Head of caudate nucleus (tissue), 42 donors: ENCODE measurements around the gene BDKRB1.
"Not testable (repeated sequence)": the region's sequence is repeated elsewhere in the genome, so short reads cannot be mapped to it uniquely, and the experiment has no call there.

Source experiments
- DNase-seq, 42 donors: peaks; one replicate each; pipeline versions ENCODE4 v3.0.0 to v3.0.0-alpha.2; 2020 to 2021; ENCODE audit warnings: mixed read lengths in 7 of 42
- intact Hi-C: fragments of 100-400 bp; cut with DNase I; formaldehyde crosslinking; loops from one replicate; pipeline ENCODE4 v1.15.0; 2022

Gene BDKRB1

DNA sequence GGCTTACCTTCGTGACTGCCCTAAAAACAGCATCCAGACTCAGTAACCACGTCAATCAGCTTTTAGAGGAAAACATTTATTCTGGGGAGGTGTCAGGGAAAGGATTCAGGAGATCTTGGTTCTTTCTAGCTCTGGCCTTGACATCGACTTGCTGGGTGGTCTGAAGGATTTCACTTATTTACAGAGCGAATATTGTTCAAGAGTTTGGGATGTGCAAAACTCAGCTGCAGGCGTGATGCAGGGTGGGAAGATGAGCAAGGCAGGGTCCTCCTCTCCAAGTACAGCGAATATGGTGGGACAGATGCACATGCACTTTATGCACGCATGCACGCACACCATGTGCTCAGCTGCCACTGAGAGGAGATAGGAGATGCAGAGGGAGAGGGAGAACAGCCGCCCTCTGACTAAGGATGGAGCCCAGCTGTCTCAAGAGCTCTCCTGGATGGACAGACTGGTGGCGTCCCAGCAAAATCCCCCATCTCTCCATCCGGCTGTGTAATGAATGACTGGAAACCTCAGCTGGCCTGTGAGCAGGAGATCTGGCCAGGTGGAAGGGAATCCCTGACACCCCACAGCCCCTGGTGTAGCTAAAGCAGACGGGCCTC is 24.4 kb upstream of the BDKRB1 start:
- no peak for DNase-seq
- intact Hi-C loops: no loop called here

GRCh38 chr14:96232506-96232905 is 23.5 kb upstream of the BDKRB1 start:
- no peak for DNase-seq
- intact Hi-C loops: no loop called here

DNA sequence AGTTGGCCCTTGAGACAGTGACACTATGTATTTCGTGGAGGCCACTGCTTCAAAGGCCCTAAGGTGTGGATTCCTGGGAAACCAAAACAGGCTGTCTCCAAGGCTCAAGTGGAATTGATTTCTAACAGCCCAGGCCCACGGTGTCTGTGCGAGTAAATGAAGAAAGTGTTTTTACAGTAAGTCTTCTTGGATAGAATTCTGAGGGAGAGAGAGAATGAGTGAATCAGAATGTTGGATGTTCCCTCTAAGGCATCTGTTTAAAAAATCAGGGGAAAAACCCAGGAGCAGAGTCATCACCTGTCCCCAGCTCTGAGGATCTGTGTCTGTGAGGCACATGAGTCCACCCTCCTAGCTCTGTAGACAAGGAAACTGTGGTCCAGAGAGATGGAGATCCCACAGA is 22.3 kb upstream of the BDKRB1 start:
- DNase-seq: no peak
- intact Hi-C loops: no loop called here

- intact Hi-C loops: no loop called here
- DNase-seq: no peak
Measured at GRCh38 chr14:96235426-96235825, 20.6 kb upstream of the BDKRB1 start.

DNA sequence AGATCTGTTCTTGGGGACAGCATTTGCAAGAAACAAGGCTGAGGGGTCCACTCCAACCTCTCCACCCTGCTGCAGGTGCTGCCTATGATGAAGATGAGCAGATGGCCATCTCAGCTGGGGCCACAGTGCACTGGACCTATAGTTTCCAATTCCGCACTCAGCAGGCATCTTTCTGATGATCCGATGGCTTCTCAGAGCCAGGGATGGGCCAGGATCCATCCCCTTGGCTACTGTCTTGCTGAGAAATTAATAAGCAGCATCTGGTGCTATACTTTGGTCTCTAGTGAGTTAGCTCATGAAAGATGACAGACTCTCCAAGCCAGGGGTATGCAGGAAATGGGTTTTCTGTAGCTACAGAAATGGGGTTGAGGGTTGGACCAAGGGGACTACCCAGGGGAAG is 18.4 kb upstream of the BDKRB1 start:
- intact Hi-C loops: no loop called here
- DNase-seq: no peak

- intact Hi-C loops: no loop called here
- DNase-seq: no peak
Measured at GRCh38 chr14:96238676-96239265, 17.2 kb upstream of the BDKRB1 start.

DNA sequence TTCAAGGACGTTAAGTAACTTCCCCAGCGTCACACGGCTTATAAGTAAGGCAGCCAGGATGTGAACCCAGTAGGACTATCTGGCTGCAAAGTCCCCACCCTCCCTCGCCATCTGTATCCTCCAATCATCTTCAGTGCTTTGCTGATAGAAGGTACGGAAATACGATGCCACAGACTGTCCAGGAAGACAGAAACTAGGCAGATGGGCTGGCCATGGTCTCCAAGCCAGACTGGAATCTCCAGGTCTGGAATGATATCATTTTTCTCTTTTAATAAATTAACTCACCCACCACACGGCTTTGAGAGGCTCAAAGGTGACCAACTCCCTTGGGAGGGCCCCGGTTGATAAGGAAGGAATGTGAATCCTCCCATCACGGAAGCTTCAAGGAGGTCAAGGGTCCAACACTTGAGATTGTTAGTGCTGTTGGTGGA is 16.3 kb upstream of the BDKRB1 start:
- intact Hi-C loops: no loop called here
- DNase-seq: no peak

DNA sequence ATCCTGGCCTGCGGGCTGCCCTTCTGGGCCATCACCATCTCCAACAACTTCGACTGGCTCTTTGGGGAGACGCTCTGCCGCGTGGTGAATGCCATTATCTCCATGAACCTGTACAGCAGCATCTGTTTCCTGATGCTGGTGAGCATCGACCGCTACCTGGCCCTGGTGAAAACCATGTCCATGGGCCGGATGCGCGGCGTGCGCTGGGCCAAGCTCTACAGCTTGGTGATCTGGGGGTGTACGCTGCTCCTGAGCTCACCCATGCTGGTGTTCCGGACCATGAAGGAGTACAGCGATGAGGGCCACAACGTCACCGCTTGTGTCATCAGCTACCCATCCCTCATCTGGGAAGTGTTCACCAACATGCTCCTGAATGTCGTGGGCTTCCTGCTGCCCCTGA is 15.4 kb upstream of the BDKRB1 start:
- intact Hi-C loops: no loop called here
- no peak for DNase-seq

- intact Hi-C loops: no loop called here
- no peak for DNase-seq
Measured at GRCh38 chr14:96242126-96242525, 13.9 kb upstream of the BDKRB1 start.

DNA sequence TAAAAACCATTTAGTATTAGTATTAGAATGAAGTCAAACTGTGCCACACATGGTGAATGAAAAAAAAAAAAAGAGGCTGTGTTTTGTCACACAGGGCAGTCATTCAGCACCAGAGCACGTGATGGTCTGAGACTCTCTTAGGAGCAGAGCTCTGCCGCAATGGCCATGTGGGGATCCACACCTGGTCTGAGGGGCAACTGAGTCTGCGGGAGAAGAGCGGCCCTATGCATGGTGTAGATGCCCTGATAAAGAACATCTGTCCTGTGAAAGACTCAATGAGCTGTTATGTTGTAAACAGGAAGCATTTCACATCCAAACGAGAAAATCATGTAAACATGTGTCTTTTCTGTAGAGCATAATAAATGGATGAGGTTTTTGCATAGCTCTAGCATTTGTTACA is 12.2 kb upstream of the BDKRB1 start:
- intact Hi-C loops: no loop called here
- DNase-seq: peak in 26 of 42 donors; percentile 11 to 74 (median 40)

GRCh38 chr14:96245074-96245473 is 10.9 kb upstream of the BDKRB1 start:
- DNase-seq, intact Hi-C loops: not testable (repeated sequence)

DNA sequence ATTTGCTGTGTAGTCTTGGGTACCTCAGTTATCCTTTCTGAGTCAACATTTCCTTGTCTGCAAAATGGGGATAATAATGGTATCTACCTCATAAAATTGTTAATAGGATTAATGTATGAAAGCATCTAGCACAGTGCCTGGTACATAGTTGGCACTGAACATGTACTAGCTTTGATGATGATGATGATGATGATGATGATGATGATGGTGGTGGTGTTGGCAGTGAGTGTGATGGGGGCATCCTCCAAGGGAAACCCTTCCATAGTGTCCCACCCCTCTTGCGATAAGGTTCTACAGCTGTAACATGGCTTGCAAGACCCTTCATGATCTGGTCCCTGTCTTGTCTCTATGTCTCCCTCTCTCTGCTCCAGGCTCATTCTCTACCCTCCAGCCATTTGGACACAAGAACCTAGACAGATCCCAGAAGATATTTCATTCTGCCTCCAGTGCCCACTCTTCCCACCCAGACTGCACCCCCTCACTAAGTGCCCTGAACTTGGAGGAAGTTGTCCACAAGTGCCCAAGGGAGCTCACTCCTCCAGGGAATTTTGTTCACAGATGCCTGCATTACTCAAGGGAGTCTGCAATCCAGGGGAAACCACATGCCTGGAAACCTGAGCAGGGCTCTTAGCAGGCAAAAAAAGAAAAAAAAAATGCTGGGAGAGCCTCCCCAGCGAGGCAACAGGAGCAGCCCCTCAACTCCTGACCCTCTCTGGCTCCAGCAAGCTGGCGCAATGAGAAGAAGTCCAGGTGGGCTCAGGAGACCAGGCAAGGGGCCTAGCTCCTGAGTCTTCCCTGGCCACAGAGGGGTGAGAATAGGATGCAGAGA is 10.1 kb upstream of the BDKRB1 start:
- intact Hi-C loops: no loop called here

GRCh38 chr14:96246539-96246847 is 9.5 kb upstream of the BDKRB1 start:
- peak in 4 of 42 donors; percentile 3 to 63 (median 7) for DNase-seq
- intact Hi-C loops: no loop called here

More for the DNA sequence above, 10.1 kb upstream of the BDKRB1 start:
- DNase-seq: no peak

DNA sequence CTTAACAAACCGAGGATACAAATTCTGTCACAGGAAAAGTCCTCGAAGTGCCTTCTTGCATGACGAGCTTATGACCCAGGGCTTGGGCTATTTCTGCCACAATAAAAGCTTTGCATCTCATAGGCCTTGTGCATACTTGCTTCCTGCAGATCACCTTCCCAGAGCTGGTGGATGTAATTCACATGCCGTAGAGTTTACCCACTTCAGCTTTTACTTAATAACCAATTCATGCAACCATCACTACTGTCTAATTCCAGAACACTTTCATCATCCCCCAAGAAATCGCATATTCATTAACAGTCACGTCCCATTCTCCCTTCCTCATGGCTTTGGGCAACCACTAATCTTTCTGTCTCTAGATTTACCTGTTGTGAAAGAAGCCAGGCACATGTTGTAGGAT is 9.0 kb upstream of the BDKRB1 start:
- intact Hi-C loops: no loop called here
- DNase-seq: no peak

DNA sequence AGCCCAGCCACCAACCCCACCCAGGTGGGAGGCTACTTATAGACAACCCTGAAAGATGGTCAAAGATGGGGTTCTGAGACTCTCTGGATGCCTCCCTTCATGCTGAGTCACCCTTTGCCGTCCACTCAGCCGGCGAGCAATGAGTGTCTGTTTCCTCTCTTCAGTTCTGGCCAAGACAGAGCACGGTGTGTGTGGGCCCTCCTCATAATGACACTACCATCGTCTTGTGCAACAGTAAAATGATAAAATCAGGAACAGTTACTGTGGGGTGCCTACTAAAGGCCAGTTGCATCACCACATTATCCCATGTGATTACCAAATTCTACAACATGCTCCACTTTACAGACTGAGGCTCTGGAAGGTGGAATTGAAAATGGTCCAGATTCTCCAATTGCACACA is 7.0 kb upstream of the BDKRB1 start:
- intact Hi-C loops: no loop called here
- DNase-seq: no peak

- intact Hi-C loops: no loop called here
- no peak for DNase-seq
Measured at GRCh38 chr14:96250485-96250884, 5.5 kb upstream of the BDKRB1 start.

DNA sequence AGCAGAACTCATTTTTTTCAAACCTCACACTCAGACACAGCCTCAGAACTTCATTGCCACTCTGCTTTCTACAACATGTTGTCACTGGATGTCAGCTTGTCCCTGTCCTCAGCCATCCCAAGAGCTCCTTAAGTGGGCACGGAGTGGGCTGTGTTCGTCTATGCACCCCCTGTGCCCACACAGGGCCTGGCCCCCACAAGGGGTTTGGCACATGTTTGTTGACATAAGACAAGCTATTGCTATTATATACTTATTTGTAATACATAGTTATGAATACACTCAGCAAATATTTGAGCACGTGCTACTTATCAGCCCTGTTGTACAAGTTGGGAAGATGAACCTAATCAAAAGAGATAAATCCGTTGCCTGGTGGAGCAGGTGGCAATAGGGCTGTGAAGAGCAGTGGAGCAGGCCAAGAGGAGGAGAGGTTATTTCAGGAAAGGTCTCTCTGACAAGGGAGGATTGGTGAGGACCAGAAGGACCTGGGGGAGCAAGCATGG is 4.3 kb upstream of the BDKRB1 start:
- no peak for DNase-seq
- intact Hi-C loops: no loop called here

DNA sequence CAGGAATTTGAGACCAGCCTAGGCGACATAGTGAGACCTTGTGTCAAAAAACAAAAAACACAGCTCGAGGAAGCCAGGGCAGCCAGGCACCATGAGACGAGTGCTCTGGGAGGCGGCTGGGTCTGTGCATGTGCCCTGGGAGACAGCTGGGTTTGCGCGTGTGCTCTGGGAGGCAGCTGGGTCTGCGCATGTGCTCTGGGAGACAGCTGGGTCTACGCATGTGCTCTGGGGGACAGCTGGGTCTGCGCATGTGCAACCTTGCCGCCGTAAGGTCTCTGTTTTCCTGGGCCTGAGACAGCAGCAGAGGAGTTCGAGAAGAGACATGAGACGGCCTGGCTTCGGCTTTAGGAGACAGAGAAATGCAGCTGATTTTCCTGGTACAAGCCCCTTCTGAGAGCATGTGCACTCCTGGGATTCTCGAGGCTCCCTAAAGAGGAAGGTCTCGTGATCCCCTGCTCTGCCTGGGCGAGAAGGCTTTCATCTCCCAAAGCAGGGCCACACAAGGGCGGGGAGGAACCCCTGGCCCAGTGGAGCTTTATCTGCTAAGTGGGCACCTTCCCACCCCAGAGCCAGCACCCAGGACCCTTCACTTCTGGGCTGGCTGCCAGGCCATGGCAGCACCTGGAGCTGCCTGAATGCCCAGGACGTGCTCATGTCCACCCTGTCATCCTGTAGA is 3.5 kb upstream of the BDKRB1 start:
- intact Hi-C loops: no loop called here
- DNase-seq: no peak

GRCh38 chr14:96252999-96253539 is 2.9 kb upstream of the BDKRB1 start:
- no peak for DNase-seq
- intact Hi-C loops: no loop called here

DNA sequence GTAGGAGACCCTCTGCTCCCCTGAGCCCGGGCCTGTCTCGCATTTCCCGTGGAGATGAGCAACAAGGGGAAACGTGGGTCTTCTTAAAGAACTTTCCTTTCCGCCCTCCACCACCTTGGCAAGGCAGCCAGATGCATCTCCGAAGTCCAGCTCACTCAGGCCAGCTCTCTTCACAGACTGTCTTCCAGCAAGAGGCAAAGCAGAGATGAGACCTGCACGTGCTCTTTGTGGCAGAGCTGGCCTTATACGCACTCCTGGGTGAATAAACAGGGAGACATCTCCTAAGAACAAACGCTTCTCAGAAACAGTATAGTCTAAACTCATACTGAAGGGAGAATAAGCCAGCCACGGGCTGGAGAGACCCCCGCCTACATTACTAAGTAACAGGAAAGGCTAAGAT is 1.3 kb upstream of the BDKRB1 start:
- DNase-seq: no peak
- intact Hi-C loops: no loop called here
